Right atrium auricular region (tissue), 2 donors: ENCODE measurements around the gene ADGRG2. TPM values are rescaled to one million over a fixed set of nuclear protein-coding genes. Genes with fewer than 3 reads are reported as not detected.
A peak's percentile ranks its signal among the peaks of the same experiment; 100 is the strongest.
"Not testable (repeated sequence)": the region's sequence is repeated elsewhere in the genome, so short reads cannot be mapped to it uniquely, and the experiment has no call there.

Source experiments
- DNase-seq: peaks from one replicate; pipeline ENCODE4 v3.0.0-alpha.2; 2019; ENCODE audit warnings: low spot score
- H3K27ac ChIP-seq, 2 donors: fragments of 200-600 bp; sonication (generic); 1 replicate in 1 of 2; 2 replicates in 1 of 2; pipeline ENCODE4 v1.5.1; 2016 to 2019
- H3K27me3 ChIP-seq, 2 donors: fragments of 200-600 bp; sonication (generic); one replicate each; pipeline versions ENCODE4 v1.5.1 to v1.6.0; 2017 to 2019
- H3K36me3 ChIP-seq: fragments of 200-600 bp; sonication (generic); one replicate; pipeline ENCODE4 v1.5.1; 2016
- H3K4me1 ChIP-seq, 2 donors: fragments of 200-600 bp; sonication (generic); one replicate each; pipeline versions ENCODE4 v1.5.1 to v1.6.0; 2017 to 2019
- H3K4me3 ChIP-seq, 2 donors: fragments of 200-600 bp; sonication (generic); 1 replicate in 1 of 2; 2 replicates in 1 of 2; pipeline ENCODE4 v1.5.1; 2017 to 2019; ENCODE audit warnings: mild to moderate bottlenecking in 1 of 2, moderate library complexity in 1 of 2
- H3K9me3 ChIP-seq, 2 donors: fragments of 200-600 bp; sonication (generic); one replicate each; pipeline ENCODE4 v1.5.1; 2019
- CTCF ChIP-seq, 2 donors: fragments of 200-600 bp; sonication (generic); IDR thresholded peaks; one replicate each; pipeline ENCODE4 v1.5.1; 2019; ENCODE audit warnings: antibody characterized with exemption in 2 of 2
- total RNA-seq, 2 donors: library from RNA; depleted of rRNA; stranded (reverse); fragments of >200 nt; gene quantifications; one replicate each; pipeline ENCODE4 v1.1.0, GENCODE V29; 2016

The ADGRG2 gene
- total RNA-seq, 2 donors from 2014 or later: 0.67 to 2.3 TPM

GRCh38 chrX:19017271-19017670 lies 105.0 kb downstream of the ADGRG2 start:
- Histone ChIP-seq H3K4me1 (no peaks in the 10 kb centered on the region), H3K9me3 (no peaks in the 10 kb centered on the region), H3K27me3 (no peaks in the 10 kb centered on the region), H3K4me3 (no peak overlapping the region), H3K27ac (no peak overlapping the region), H3K36me3 (no peaks in the 10 kb centered on the region)
- peak in 1 of 2 donors; percentile 58 for TF ChIP-seq CTCF (IDR thresholded peaks at IDR 0.05)
- no peak for DNase-seq

GRCh38 chrX:19016614-19017013 lies 105.7 kb downstream of the ADGRG2 start:
- H3K4me1 ChIP-seq, DNase-seq, H3K27me3 ChIP-seq, H3K27ac ChIP-seq, H3K9me3 ChIP-seq, H3K36me3 ChIP-seq, H3K4me3 ChIP-seq: not testable (repeated sequence)

GRCh38 chrX:19007868-19008267 lies 114.4 kb downstream of the ADGRG2 start:
- no peaks in the 10 kb centered on the region for H3K27me3 ChIP-seq
- H3K27ac ChIP-seq: no peak overlapping the region
- H3K36me3 ChIP-seq: no peaks in the 10 kb centered on the region
- no peak overlapping the region for H3K4me3 ChIP-seq
- TF ChIP-seq CTCF (IDR thresholded peaks at IDR 0.05): no peak
- no peak for DNase-seq
- no peaks in the 10 kb centered on the region for H3K4me1 ChIP-seq
- no peaks in the 10 kb centered on the region for H3K9me3 ChIP-seq

GRCh38 chrX:19007011-19007410 lies 115.3 kb downstream of the ADGRG2 start:
- TF ChIP-seq CTCF (IDR thresholded peaks at IDR 0.05): no peak
- H3K27ac ChIP-seq: no peak overlapping the region
- no peaks in the 10 kb centered on the region for H3K9me3 ChIP-seq
- DNase-seq: no peak
- no peak overlapping the region for H3K4me3 ChIP-seq
- H3K27me3 ChIP-seq: no peaks in the 10 kb centered on the region
- no peaks in the 10 kb centered on the region for H3K36me3 ChIP-seq
- no peaks in the 10 kb centered on the region for H3K4me1 ChIP-seq

GRCh38 chrX:19005909-19006308 lies 116.4 kb downstream of the ADGRG2 start:
- no peaks in the 10 kb centered on the region for H3K9me3 ChIP-seq
- H3K27me3 ChIP-seq: no peaks in the 10 kb centered on the region
- no peak for TF ChIP-seq CTCF (IDR thresholded peaks at IDR 0.05)
- no peak overlapping the region for H3K4me3 ChIP-seq
- no peak for DNase-seq
- H3K27ac ChIP-seq: no peak overlapping the region
- H3K36me3 ChIP-seq: no peaks in the 10 kb centered on the region
- no peaks in the 10 kb centered on the region for H3K4me1 ChIP-seq

GRCh38 chrX:19003756-19004155 lies 118.5 kb downstream of the ADGRG2 start:
- H3K27ac ChIP-seq: no peak overlapping the region
- H3K36me3 ChIP-seq: no peaks in the 10 kb centered on the region
- H3K4me3 ChIP-seq: no peak overlapping the region
- no peaks in the 10 kb centered on the region for H3K27me3 ChIP-seq
- H3K4me1 ChIP-seq: no peaks in the 10 kb centered on the region
- no peaks in the 10 kb centered on the region for H3K9me3 ChIP-seq
- DNase-seq: no peak
- TF ChIP-seq CTCF (IDR thresholded peaks at IDR 0.05): no peak
